ENCODE results near the gene USP17L12.
"Not testable (repeated sequence)": the region's sequence is repeated elsewhere in the genome, so short reads cannot be mapped to it uniquely, and the experiment has no call there.

The USP17L12 gene

GRCh38 chr4:9219852-9220251 is at the start of gene USP17L12:
Gene USP17L12 (plus strand): TSS chr4:9220152. CDS start chr4:9220152, 0 bp downstream.
- DNase-seq, result not testable (repeated sequence)

DNA sequence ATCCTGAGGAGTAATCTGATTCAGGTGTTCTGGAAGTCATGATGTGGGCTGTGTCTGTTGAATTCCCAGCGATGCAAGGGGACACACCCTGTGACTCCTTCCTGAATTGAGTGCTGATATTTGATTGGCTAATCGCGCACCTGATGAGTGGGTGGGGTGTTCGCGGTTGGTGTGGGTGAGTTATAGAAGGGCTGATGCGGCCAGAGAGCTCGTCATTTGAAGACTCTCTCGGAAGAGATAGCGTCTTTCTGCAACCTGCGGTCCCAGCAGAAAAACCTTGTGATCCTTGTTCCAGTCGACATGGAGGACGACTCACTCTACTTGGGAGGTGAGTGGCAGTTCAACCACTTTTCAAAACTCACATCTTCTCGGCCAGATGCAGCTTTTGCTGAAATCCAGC is 9.6 kb upstream of the USP17L12 start, which contains the start of gene USP17L10:
TSS of gene USP17L10 (plus strand) at position 301 of the 400 bp plus-strand sequence. CDS start at position 301, 0 bp downstream.
- DNase-seq, result not testable (repeated sequence)

GRCh38 chr4:9214701-9215100 is 5.3 kb upstream of the USP17L12 start:
- DNase-seq, result not testable (repeated sequence)

GRCh38 chr4:9215105-9215504 is 4.8 kb upstream of the USP17L12 start, which contains the start of gene USP17L11:
Gene USP17L11 (plus strand): TSS chr4:9215405. CDS start chr4:9215405, 0 bp downstream.
- DNase-seq, result not testable (repeated sequence)

GRCh38 chr4:9224596-9224995 is 4.6 kb downstream of the USP17L12 start, which contains the start of gene USP17L13:
Gene USP17L13 (plus strand): TSS chr4:9224896. CDS start chr4:9224896, 0 bp downstream.
- not testable (repeated sequence) for DNase-seq

DNA sequence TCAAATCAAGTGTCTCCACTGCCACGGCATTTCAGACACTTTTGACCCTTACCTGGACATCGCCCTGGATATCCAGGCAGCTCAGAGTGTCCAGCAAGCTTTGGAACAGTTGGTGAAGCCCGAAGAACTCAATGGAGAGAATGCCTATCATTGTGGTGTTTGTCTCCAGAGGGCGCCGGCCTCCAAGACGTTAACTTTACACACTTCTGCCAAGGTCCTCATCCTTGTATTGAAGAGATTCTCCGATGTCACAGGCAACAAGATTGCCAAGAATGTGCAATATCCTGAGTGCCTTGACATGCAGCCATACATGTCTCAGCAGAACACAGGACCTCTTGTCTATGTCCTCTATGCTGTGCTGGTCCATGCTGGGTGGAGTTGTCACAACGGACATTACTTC is 10.3 kb downstream of the USP17L12 start:
- not testable (repeated sequence) for DNase-seq

DNA sequence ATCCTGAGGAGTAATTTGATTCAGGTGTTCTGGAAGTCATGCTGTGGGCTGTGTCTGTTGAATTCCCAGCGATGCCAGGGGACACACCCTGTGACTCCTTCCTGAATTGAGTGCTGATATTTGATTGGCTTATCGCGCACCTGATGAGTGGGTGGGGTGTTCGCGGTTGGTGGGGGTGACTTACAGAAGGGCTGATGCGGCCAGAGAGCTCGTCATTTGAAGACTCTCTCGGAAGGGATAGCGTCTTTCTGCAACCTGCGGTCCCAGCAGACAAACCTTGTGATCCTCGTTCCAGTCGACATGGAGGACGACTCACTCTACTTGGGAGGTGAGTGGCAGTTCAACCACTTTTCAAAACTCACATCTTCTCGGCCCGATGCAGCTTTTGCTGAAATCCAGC is 14.1 kb downstream of the USP17L12 start, which contains the start of gene USP17L15:
TSS of gene USP17L15 (plus strand) at position 301 of the 400 bp plus-strand sequence. CDS start at position 301, 0 bp downstream.
- DNase-seq, result not testable (repeated sequence)

- not testable (repeated sequence) for DNase-seq
Measured at GRCh38 chr4:9238461-9238860, 18.5 kb downstream of the USP17L12 start.

DNA sequence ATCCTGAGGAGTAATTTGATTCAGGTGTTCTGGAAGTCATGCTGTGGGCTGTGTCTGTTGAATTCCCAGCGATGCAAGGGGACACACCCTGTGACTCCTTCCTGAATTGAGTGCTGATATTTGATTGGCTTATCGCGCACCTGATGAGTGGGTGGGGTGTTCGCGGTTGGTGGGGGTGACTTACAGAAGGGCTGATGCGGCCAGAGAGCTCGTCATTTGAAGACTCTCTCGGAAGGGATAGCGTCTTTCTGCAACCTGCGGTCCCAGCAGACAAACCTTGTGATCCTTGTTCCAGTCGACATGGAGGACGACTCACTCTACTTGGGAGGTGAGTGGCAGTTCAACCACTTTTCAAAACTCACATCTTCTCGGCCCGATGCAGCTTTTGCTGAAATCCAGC is 23.6 kb downstream of the USP17L12 start, which contains the start of gene USP17L17:
TSS of gene USP17L17 (plus strand) at position 301 of the 400 bp plus-strand sequence. CDS start at position 301, 0 bp downstream.
- DNase-seq, result not testable (repeated sequence)

- DNase-seq, result not testable (repeated sequence)
Measured at GRCh38 chr4:9247953-9248680, 28.2 kb downstream of the USP17L12 start, which contains the start of gene USP17L18. Gene USP17L18 (plus strand): TSS chr4:9248630. CDS start chr4:9248630, 0 bp downstream.

DNA sequence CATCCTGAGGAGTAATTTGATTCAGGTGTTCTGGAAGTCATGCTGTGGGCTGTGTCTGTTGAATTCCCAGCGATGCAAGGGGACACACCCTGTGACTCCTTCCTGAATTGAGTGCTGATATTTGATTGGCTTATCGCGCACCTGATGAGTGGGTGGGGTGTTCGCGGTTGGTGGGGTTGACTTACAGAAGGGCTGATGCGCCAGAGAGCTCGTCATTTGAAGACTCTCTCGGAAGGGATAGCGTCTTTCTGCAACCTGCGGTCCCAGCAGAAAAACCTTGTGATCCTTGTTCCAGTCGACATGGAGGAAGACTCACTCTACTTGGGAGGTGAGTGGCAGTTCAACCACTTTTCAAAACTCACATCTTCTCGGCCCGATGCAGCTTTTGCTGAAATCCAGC is 33.1 kb downstream of the USP17L12 start, which contains the start of gene USP17L19:
TSS of gene USP17L19 (plus strand) at position 301 of the 400 bp plus-strand sequence. CDS start at position 301, 0 bp downstream.
- not testable (repeated sequence) for DNase-seq

- DNase-seq, result not testable (repeated sequence)
Measured at GRCh38 chr4:9257824-9258223, 37.9 kb downstream of the USP17L12 start, which contains the start of gene USP17L20. Gene USP17L20 (plus strand): TSS chr4:9258124. CDS start chr4:9258124, 0 bp downstream.

DNA sequence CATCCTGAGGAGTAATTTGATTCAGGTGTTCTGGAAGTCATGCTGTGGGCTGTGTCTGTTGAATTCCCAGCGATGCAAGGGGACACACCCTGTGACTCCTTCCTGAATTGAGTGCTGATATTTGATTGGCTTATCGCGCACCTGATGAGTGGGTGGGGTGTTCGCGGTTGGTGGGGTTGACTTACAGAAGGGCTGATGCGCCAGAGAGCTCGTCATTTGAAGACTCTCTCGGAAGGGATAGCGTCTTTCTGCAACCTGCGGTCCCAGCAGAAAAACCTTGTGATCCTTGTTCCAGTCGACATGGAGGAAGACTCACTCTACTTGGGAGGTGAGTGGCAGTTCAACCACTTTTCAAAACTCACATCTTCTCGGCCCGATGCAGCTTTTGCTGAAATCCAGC is 42.6 kb downstream of the USP17L12 start, which contains the start of gene USP17L21:
TSS of gene USP17L21 (plus strand) at position 301 of the 400 bp plus-strand sequence. CDS start at position 301, 0 bp downstream.
- not testable (repeated sequence) for DNase-seq

DNA sequence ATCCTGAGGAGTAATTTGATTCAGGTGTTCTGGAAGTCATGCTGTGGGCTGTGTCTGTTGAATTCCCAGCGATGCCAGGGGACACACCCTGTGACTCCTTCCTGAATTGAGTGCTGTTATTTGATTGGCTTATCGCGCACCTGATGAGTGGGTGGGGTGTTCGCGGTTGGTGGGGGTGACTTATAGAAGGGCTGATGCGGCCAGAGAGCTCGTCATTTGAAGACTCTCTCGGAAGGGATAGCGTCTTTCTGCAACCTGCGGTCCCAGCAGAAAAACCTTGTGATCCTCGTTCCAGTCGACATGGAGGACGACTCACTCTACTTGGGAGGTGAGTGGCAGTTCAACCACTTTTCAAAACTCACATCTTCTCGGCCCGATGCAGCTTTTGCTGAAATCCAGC is 47.4 kb downstream of the USP17L12 start, which contains the start of gene USP17L22:
TSS of gene USP17L22 (plus strand) at position 301 of the 400 bp plus-strand sequence. CDS start at position 301, 0 bp downstream.
- not testable (repeated sequence) for DNase-seq
